ENCODE data around the gene RAVER1. TPM values are rescaled to one million over a fixed set of nuclear protein-coding genes. Genes with fewer than 3 reads are reported as not detected.

RAVER1 gene
- total and polyA plus RNA-seq, 2 of the 13 experiments (the other 11 are each of a cell fraction or from before 2014, with no cell fraction given): 3.6 to 7.9 TPM

- TF ChIP-seq FOXK1 (CRISPR knock-in tag; IDR thresholded peaks at IDR 0.05; ENCODE audit: borderline replicate concordance, low read depth): peak; percentile 58; the same call in 1 of the 2 replicates
- TF ChIP-seq ZNF30 (CRISPR knock-in tag; IDR thresholded peaks at IDR 0.05): no peak
- TF ChIP-seq ADNP (CRISPR knock-in tag; IDR thresholded peaks at IDR 0.05): no peak
- TF ChIP-seq, protein P1, sequence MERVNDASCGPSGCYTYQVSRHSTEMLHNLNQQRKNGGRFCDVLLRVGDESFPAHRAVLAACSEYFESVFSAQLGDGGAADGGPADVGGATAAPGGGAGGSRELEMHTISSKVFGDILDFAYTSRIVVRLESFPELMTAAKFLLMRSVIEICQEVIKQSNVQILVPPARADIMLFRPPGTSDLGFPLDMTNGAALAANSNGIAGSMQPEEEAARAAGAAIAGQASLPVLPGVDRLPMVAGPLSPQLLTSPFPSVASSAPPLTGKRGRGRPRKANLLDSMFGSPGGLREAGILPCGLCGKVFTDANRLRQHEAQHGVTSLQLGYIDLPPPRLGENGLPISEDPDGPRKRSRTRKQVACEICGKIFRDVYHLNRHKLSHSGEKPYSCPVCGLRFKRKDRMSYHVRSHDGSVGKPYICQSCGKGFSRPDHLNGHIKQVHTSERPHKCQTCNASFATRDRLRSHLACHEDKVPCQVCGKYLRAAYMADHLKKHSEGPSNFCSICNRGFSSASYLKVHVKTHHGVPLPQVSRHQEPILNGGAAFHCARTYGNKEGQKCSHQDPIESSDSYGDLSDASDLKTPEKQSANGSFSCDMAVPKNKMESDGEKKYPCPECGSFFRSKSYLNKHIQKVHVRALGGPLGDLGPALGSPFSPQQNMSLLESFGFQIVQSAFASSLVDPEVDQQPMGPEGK (CRISPR knock-in tag; IDR thresholded peaks at IDR 0.05): peak; percentile 72
- TF ChIP-seq ZNF512B (CRISPR knock-in tag; IDR thresholded peaks at IDR 0.05; ENCODE audit: borderline replicate concordance): 0 out of 2 replicates have a peak, but pooled peaks have one; percentile 23
- TF ChIP-seq GATAD1 (CRISPR knock-in tag; IDR thresholded peaks at IDR 0.05): peak; percentile 93
- TF ChIP-seq CBX5 (CRISPR knock-in tag; IDR thresholded peaks at IDR 0.05; ENCODE audit: borderline replicate concordance): peak; percentile 31; the same call in 1 of the 2 replicates
- no peak for TF ChIP-seq ZBTB37 (CRISPR knock-in tag; IDR thresholded peaks at IDR 0.05)
- TF ChIP-seq ZFP62 (CRISPR knock-in tag; IDR thresholded peaks at IDR 0.05): no peak
- no peak for TF ChIP-seq ATM (IDR thresholded peaks at IDR 0.05; ENCODE audit: borderline replicate concordance)
- 0 out of 2 replicates have a peak, but pooled peaks have one; percentile 41 for TF ChIP-seq ZNF510 (CRISPR knock-in tag; IDR thresholded peaks at IDR 0.05; ENCODE audit: low read depth)
- peak; percentile 17; the same call in 1 of the 2 replicates for TF ChIP-seq PHF21A (CRISPR knock-in tag; IDR thresholded peaks at IDR 0.05)
- peak; percentile 15 for TF ChIP-seq SRSF1 (optimal IDR thresholded peaks at IDR 0.05; ENCODE audit: low read depth, low read length)
- 0 out of 2 replicates have a peak, but pooled peaks have one; percentile 58 for TF ChIP-seq KMT2B (CRISPR knock-in tag; IDR thresholded peaks at IDR 0.05)
- TF ChIP-seq NCOA2 (CRISPR knock-in tag; IDR thresholded peaks at IDR 0.05): no peak; the same call in 1 of the 2 replicates
- TF ChIP-seq ZNF709 (CRISPR knock-in tag; IDR thresholded peaks at IDR 0.05): 0 out of 2 replicates have a peak, but pooled peaks have one; percentile 64
- TF ChIP-seq, protein P2, sequence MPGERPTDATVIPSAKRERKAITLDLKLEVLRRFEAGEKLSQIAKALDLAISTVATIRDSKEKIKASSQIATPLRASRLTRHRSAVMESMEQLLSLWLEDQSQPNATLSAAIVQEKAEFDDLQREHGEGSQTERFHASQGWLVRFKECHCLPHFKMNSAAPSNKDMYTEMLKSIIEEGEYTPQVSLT (CRISPR knock-in tag; IDR thresholded peaks at IDR 0.05; ENCODE audit: borderline replicate concordance, low read depth): no peak
- peak; percentile 62 for TF ChIP-seq ZNF883 (CRISPR knock-in tag; IDR thresholded peaks at IDR 0.05; ENCODE audit: not compliant biosample characterization)
- TF ChIP-seq PHF20 (CRISPR knock-in tag; IDR thresholded peaks at IDR 0.05): peak; percentile 89
- TF ChIP-seq CBX1 (IDR thresholded peaks at IDR 0.05; ENCODE audit: low read depth): peak; percentile 47
- TF ChIP-seq ZNF639 (CRISPR knock-in tag; conservative IDR thresholded peaks at IDR 0.05): no peak
Measured at GRCh38 chr19:10315335-10316214, 17.8 kb downstream of the RAVER1 start, which contains the start of gene FDX2 (continued).

All from HepG2 (cell line).